ENCODE data around the gene ROBO2. TPM values are rescaled to one million over a fixed set of nuclear protein-coding genes. Genes with fewer than 3 reads are reported as not detected.

ROBO2 gene
- total and polyA plus RNA-seq, 10 of the 15 experiments (the other 5 are each of a cell fraction or from before 2014, with no cell fraction given), result 0.22 to 2.5 (median 0.81) TPM

DNA sequence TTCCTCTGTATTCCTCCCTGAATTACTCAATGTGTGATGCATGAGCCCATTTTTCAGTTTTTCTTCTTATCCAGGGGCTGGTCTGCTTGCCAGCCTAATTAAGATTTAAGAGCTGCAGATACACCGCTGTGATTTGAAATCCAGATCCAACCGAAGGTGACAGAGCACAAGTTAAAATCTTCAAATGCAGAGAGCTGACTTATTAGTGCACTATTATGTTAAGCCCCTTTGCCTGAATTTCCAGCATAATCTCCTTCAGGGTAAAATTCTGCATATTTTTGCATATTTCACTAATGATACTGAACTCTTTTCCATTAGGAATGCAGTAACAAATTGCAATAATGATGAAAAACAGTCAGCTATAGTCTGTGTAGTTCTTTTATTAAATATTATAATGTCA lies 583.6 kb downstream of the ROBO2 start (continued):
- TF ChIP-seq, protein P1, sequence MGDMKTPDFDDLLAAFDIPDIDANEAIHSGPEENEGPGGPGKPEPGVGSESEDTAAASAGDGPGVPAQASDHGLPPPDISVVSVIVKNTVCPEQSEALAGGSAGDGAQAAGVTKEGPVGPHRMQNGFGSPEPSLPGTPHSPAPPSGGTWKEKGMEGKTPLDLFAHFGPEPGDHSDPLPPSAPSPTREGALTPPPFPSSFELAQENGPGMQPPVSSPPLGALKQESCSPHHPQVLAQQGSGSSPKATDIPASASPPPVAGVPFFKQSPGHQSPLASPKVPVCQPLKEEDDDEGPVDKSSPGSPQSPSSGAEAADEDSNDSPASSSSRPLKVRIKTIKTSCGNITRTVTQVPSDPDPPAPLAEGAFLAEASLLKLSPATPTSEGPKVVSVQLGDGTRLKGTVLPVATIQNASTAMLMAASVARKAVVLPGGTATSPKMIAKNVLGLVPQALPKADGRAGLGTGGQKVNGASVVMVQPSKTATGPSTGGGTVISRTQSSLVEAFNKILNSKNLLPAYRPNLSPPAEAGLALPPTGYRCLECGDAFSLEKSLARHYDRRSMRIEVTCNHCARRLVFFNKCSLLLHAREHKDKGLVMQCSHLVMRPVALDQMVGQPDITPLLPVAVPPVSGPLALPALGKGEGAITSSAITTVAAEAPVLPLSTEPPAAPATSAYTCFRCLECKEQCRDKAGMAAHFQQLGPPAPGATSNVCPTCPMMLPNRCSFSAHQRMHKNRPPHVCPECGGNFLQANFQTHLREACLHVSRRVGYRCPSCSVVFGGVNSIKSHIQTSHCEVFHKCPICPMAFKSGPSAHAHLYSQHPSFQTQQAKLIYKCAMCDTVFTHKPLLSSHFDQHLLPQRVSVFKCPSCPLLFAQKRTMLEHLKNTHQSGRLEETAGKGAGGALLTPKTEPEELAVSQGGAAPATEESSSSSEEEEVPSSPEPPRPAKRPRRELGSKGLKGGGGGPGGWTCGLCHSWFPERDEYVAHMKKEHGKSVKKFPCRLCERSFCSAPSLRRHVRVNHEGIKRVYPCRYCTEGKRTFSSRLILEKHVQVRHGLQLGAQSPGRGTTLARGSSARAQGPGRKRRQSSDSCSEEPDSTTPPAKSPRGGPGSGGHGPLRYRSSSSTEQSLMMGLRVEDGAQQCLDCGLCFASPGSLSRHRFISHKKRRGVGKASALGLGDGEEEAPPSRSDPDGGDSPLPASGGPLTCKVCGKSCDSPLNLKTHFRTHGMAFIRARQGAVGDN (IDR thresholded peaks at IDR 0.05), result no peak

DNA sequence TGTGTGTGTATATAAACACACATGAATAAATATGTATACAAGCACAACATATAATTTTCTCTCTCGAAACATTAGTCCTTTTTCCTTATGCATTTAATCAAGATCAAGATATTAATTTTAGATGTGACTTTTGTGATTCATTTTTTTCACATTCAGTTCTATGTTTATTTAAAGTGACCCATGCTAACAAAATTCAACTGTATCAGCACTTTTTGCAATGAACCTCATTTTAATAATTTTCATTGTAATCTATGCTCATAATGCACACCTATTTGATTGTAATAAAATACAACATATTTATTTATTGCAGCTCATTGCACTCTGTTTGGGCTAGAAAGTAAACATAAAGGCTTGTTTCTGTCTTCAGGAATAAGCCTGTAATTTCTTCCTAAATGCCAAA lies 586.3 kb downstream of the ROBO2 start:
- no peaks in the 10 kb centered on the region for H3K36me3 ChIP-seq (ENCODE audit: control insufficient read depth in 2 of 2, insufficient read depth in 2 of 2, low read length in 1 of 2)
- 0% methylated on average over 1 of the region's 1 CpG for WGBS (ENCODE audit: insufficient coverage, insufficient replicate concordance, low lambda C conversion rate, missing lambda C conversion rate)
- TF ChIP-seq, protein P2, sequence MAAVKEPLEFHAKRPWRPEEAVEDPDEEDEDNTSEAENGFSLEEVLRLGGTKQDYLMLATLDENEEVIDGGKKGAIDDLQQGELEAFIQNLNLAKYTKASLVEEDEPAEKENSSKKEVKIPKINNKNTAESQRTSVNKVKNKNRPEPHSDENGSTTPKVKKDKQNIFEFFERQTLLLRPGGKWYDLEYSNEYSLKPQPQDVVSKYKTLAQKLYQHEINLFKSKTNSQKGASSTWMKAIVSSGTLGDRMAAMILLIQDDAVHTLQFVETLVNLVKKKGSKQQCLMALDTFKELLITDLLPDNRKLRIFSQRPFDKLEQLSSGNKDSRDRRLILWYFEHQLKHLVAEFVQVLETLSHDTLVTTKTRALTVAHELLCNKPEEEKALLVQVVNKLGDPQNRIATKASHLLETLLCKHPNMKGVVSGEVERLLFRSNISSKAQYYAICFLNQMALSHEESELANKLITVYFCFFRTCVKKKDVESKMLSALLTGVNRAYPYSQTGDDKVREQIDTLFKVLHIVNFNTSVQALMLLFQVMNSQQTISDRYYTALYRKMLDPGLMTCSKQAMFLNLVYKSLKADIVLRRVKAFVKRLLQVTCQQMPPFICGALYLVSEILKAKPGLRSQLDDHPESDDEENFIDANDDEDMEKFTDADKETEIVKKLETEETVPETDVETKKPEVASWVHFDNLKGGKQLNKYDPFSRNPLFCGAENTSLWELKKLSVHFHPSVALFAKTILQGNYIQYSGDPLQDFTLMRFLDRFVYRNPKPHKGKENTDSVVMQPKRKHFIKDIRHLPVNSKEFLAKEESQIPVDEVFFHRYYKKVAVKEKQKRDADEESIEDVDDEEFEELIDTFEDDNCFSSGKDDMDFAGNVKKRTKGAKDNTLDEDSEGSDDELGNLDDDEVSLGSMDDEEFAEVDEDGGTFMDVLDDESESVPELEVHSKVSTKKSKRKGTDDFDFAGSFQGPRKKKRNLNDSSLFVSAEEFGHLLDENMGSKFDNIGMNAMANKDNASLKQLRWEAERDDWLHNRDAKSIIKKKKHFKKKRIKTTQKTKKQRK (IDR thresholded peaks at IDR 0.05; ENCODE audit: low read depth, low read length), result no peak
- TF ChIP-seq ZNF217 (IDR thresholded peaks at IDR 0.05) (no peak), EP300 (IDR thresholded peaks at IDR 0.05; ENCODE audit: borderline replicate concordance in 1 of 2, control insufficient read depth in 1 of 2, low read depth in 2 of 2, low read length in 2 of 2) (no peak), HDAC2 (IDR thresholded peaks at IDR 0.05) (no peak), ZBED1 (IDR thresholded peaks at IDR 0.05; ENCODE audit: borderline replicate concordance) (no peak), BCL11A (IDR thresholded peaks at IDR 0.05; ENCODE audit: low read depth, low read length) (no peak), STAT3 (IDR thresholded peaks at IDR 0.05; ENCODE audit: low read depth, low read length) (no peak)
- TF ChIP-seq, protein P1 (IDR thresholded peaks at IDR 0.05), result no peak
- TF ChIP-seq, protein P3, sequence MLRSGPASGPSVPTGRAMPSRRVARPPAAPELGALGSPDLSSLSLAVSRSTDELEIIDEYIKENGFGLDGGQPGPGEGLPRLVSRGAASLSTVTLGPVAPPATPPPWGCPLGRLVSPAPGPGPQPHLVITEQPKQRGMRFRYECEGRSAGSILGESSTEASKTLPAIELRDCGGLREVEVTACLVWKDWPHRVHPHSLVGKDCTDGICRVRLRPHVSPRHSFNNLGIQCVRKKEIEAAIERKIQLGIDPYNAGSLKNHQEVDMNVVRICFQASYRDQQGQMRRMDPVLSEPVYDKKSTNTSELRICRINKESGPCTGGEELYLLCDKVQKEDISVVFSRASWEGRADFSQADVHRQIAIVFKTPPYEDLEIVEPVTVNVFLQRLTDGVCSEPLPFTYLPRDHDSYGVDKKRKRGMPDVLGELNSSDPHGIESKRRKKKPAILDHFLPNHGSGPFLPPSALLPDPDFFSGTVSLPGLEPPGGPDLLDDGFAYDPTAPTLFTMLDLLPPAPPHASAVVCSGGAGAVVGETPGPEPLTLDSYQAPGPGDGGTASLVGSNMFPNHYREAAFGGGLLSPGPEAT (IDR thresholded peaks at IDR 0.05; ENCODE audit: low read depth), result no peak

More for the DNA sequence above, 586.3 kb downstream of the ROBO2 start:
- Histone ChIP-seq H3K79me2 (ENCODE audit: control insufficient read depth, insufficient read depth, low read length) (no peaks in the 10 kb centered on the region), H4K20me1 (ENCODE audit: control insufficient read depth, insufficient read depth) (no peaks in the 10 kb centered on the region), H3K4me2 (ENCODE audit: control insufficient read depth, insufficient read depth) (no peak overlapping the region), H3K4me3 (no peak overlapping the region), H3K4me1 (ENCODE audit: control insufficient read depth, insufficient read depth, low read length) (no peaks in the 10 kb centered on the region), H3K9ac (ENCODE audit: control insufficient read depth, insufficient read depth, low read length) (no peak overlapping the region), H3K9me3 (replicated peaks; ENCODE audit: control insufficient read depth, insufficient read depth, low read length) (no peaks in the 10 kb centered on the region), H3K27ac (ENCODE audit: control insufficient read depth, insufficient read depth) (no peak overlapping the region), H3K27me3 (replicated peaks in 1 of 2; ENCODE audit: control insufficient read depth in 2 of 2, insufficient read depth in 2 of 2, low read length in 1 of 2) (no peaks in the 10 kb centered on the region), H2AFZ (ENCODE audit: control insufficient read depth, low read depth, low read length) (no peak overlapping the region)
- POLR2A ChIA-PET, result interaction anchor here (0.6 kb wide), 1 partner anchor 12 kb away, joined by 3 read pairs; no protein-coding TSS in a partner anchor
- in situ Hi-C loops (cut with MboI) (no loop called here), intact Hi-C loops (cut with micrococcal nuclease; ENCODE audit: unreplicated experiment) (no loop called here)
- ATAC-seq (no peak), FAIRE-seq (no peak), DNase-seq (ENCODE audit: low read depth, low spot score) (no peak)
- RAD21 ChIA-PET (ENCODE audit: unreplicated experiment), result no interaction called here
- CTCF ChIA-PET, result no interaction called here
- SMC1A ChIA-PET (ENCODE audit: uncharacterized antibody, unreplicated experiment), result no interaction called here
- no TSS peak for BruUV-seq (replicated peaks)

Data from GM12878 (cell line).